Adrenal gland (tissue), 5 donors: ENCODE measurements around the gene LGI2.

ENCODE experiments used
- POLR2A ChIP-seq, 2 donors: fragments of 450-650 bp; IDR thresholded peaks; one replicate each; pipeline ENCODE4 v1.6.1; 2017; ENCODE audit warnings: antibody characterized with exemption in 2 of 2, mild to moderate bottlenecking in 2 of 2, moderate library complexity in 1 of 2
- TF ChIP-seq, protein P1 (sequence below), 6 experiments: fragments of 450-650 bp in 4 of 6; fragments of 200-600 bp in 2 of 6; sonication (generic) in 1 of 6; IDR thresholded peaks; 1 replicate in 5 of 6; 2 replicates in 1 of 6; pipeline versions ENCODE4 v1.5.1 to v1.8.0; 2016 to 2021; ENCODE audit warnings: antibody characterized with exemption in 6 of 6, mild to moderate bottlenecking in 2 of 6, moderate library complexity in 1 of 6
- donor health status: DM: no; HTN: no; CAD: no.

DNA sequence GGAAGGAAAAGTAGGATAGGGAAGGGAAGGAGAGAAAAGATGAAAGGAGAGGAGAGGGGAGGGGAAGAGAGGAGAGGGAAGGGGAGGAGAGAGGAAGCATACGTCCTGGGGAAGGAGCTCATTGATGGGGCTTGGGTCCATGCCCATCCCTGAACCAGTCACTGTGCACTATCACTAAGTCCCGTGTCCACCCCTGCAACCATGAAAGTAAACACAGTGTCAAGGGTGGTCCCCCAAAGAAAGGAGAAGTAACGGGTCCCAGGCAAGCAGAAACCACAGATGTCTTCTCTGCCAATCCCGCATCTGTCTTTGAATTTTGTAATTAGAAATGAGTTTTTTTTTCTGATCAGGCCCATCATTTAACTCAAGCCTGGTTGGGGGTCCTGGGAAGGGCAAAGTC, 55.2 kb downstream of the LGI2 start:
- TF ChIP-seq, protein P1, sequence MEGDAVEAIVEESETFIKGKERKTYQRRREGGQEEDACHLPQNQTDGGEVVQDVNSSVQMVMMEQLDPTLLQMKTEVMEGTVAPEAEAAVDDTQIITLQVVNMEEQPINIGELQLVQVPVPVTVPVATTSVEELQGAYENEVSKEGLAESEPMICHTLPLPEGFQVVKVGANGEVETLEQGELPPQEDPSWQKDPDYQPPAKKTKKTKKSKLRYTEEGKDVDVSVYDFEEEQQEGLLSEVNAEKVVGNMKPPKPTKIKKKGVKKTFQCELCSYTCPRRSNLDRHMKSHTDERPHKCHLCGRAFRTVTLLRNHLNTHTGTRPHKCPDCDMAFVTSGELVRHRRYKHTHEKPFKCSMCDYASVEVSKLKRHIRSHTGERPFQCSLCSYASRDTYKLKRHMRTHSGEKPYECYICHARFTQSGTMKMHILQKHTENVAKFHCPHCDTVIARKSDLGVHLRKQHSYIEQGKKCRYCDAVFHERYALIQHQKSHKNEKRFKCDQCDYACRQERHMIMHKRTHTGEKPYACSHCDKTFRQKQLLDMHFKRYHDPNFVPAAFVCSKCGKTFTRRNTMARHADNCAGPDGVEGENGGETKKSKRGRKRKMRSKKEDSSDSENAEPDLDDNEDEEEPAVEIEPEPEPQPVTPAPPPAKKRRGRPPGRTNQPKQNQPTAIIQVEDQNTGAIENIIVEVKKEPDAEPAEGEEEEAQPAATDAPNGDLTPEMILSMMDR (IDR thresholded peaks at IDR 0.05) = no peak
- TF ChIP-seq POLR2A (IDR thresholded peaks at IDR 0.05) = no peak
